NOMO-1 treated with dmso at 0.1 percent for 144 hours (cell line): ENCODE data around the gene RNF145.
"Not testable (repeated sequence)": the region's sequence is repeated elsewhere in the genome, so short reads cannot be mapped to it uniquely, and the experiment has no call there.

Source experiments
- DNase-seq: peaks from one replicate; lab custom pipeline; 2025; ENCODE audit not compliant: unreplicated experiment; lab: John Stamatoyannopoulos, UW

The RNF145 gene

GRCh38 chr5:159120446-159120845 lies 88.9 kb downstream of the RNF145 start:
- DNase-seq = no peak

GRCh38 chr5:159119842-159120241 lies 89.5 kb downstream of the RNF145 start:
- not testable (repeated sequence) for DNase-seq

- DNase-seq = not testable (repeated sequence)
These were observed 90.2 kb downstream of the RNF145 start for GRCh38 chr5:159118958-159119659.

DNA sequence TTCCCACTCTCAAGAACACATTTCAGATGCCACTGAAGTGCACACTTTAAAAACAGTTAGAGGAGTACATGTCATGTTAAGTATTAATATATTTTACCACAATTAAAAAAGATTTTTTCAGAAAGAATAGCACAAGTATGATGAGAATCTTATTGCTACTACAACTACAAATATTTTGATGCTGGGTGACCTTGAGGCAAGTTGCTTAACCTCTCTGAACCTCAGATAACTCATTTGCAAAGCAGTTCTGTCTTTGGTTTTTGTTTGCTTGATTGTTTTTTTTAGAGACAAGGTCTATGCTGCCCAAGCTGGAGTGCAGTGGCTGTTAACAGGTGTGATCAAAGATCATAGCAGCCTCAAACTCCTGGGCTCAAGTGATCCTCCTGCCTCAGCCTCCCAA lies 95.9 kb downstream of the RNF145 start:
- DNase-seq = no peak

- no peak for DNase-seq
These were observed 96.9 kb downstream of the RNF145 start for GRCh38 chr5:159112436-159112835.
